NB4 (cell line): Measurements from ENCODE around the gene NEFH.
"Not testable (repeated sequence)": the region's sequence is repeated elsewhere in the genome, so short reads cannot be mapped to it uniquely, and the experiment has no call there.

Source experiments
- DNase-seq: peaks from one replicate; pipeline ENCODE4 v3.0.0; 2010; ENCODE audit warnings: low read depth
- H3K4me3 ChIP-seq: one replicate; pipeline ENCODE4 v1.5.1; 2011; ENCODE audit warnings: mild to moderate bottlenecking, low read depth, low read length, moderate library complexity
- MAX ChIP-seq: IDR thresholded peaks from 2 replicates; pipeline ENCODE4 v1.6.1; 2011; ENCODE audit warnings: low read depth, low read length
- MYC ChIP-seq: IDR thresholded peaks from 2 replicates; pipeline ENCODE4 v1.6.1; 2011; ENCODE audit warnings: low read depth, low read length
- POLR2A ChIP-seq: IDR thresholded peaks from 2 replicates; pipeline ENCODE4 v1.6.1; 2011; ENCODE audit warnings: mild to moderate bottlenecking; ENCODE audit not compliant: insufficient read length; ENCODE audit errors: extremely low read depth
- TF ChIP-seq, protein P1 (sequence below): IDR thresholded peaks from one replicate; pipeline ENCODE4 v1.5.1; 2012; ENCODE audit warnings: low read depth, low read length

Gene NEFH

GRCh38 chr22:29482253-29482652 is 2.2 kb downstream of the NEFH start:
- DNase-seq, result no peak
- no peak for TF ChIP-seq POLR2A
- H3K4me3 ChIP-seq, result no peak overlapping the region

DNA sequence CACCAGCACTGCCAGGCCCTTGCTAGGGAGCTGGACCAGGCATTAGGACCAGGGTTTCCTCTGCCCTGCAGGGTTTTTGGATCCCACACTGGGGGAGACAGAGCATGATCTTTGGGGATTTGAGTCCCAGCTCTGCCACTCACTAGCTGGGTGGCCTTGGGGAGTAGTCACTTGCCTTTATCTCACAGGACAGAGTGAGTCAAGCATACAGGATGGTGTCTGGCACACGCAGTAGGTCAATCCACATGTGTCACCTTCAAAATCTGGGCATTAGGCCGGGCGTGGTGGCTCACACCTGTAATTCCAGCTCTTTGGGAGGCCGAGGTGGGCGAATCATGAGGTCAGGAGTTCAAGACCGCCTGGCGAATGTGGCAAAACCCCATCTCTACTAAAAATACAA is 2.7 kb downstream of the NEFH start:
- TF ChIP-seq MYC (no peak), POLR2A (no peak), MAX (no peak)
- TF ChIP-seq, protein P1, sequence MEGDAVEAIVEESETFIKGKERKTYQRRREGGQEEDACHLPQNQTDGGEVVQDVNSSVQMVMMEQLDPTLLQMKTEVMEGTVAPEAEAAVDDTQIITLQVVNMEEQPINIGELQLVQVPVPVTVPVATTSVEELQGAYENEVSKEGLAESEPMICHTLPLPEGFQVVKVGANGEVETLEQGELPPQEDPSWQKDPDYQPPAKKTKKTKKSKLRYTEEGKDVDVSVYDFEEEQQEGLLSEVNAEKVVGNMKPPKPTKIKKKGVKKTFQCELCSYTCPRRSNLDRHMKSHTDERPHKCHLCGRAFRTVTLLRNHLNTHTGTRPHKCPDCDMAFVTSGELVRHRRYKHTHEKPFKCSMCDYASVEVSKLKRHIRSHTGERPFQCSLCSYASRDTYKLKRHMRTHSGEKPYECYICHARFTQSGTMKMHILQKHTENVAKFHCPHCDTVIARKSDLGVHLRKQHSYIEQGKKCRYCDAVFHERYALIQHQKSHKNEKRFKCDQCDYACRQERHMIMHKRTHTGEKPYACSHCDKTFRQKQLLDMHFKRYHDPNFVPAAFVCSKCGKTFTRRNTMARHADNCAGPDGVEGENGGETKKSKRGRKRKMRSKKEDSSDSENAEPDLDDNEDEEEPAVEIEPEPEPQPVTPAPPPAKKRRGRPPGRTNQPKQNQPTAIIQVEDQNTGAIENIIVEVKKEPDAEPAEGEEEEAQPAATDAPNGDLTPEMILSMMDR, result no peak
- no peak for DNase-seq
- no peak overlapping the region for H3K4me3 ChIP-seq

DNA sequence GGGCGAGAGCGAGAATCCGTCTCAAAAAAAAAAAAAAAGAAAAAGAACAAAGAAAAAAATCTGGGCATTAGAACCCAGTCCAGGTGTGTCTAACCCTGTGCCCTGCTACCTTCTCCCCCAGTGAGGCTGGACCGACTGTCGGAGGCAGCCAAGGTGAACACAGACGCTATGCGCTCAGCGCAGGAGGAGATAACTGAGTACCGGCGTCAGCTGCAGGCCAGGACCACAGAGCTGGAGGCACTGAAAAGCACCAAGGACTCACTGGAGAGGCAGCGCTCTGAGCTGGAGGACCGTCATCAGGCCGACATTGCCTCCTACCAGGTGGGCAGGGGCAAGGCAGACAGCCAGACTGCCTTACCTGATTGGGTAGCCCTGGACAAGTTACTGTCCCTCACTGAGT is 3.2 kb downstream of the NEFH start:
- DNase-seq, result no peak
- TF ChIP-seq, protein P1, result no peak
- TF ChIP-seq MAX (no peak), POLR2A (no peak), MYC (no peak)
- H3K4me3 ChIP-seq, result no peak overlapping the region

- H3K4me3 ChIP-seq, result no peak overlapping the region
- TF ChIP-seq POLR2A (no peak), MYC (no peak), MAX (no peak)
- TF ChIP-seq, protein P1, result no peak
- no peak for DNase-seq
Observed at GRCh38 chr22:29484642-29485041, 4.6 kb downstream of the NEFH start.

GRCh38 chr22:29485448-29485847 is 5.4 kb downstream of the NEFH start:
- TF ChIP-seq, protein P1, result no peak
- no peak for TF ChIP-seq POLR2A
- TF ChIP-seq MYC, result no peak
- no peak for DNase-seq
- no peak overlapping the region for H3K4me3 ChIP-seq

DNA sequence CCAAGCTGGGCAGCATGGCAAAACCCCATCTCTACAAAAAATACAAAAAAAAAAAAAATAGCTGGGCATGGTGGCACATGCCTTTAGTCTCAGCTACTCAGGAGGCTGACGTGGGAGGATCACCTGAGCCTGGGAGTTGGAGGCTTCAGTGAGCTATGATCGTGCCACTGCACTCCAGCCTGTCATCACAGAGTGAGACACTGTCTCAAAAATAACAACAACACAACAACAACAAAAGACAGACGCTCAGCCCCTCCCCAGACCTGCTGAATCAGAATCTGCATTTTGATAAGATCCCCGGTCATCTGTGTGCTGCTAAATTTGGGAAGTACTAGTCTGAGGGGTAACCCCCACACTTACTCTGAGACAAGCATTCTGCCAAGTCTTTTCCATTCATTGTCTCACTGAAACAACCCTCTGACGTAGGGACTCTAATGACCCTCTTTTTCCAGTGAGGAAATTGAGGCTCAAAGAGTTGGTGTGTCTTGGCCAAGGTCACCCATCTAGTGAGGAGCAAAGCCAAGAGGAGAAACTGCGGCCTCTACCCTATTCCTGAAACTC is 7.5 kb downstream of the NEFH start:
- DNase-seq, result no peak
- TF ChIP-seq, protein P1, result no peak
- TF ChIP-seq MYC (no peak), POLR2A (no peak), MAX (no peak)
- no peak overlapping the region for H3K4me3 ChIP-seq

GRCh38 chr22:29489127-29489780 is 9.2 kb downstream of the NEFH start:
- DNase-seq, result peak; percentile 83

More at GRCh38 chr22:29489127-29489780, 9.2 kb downstream of the NEFH start:
- H3K4me3 ChIP-seq, result not testable (repeated sequence)
